Fibroblast of skin of right quadriceps (primary cell): ENCODE measurements around the gene SVEP1.

Experiments used
- DNase-seq: peaks from one replicate; pipeline ENCODE4 v3.0.0-alpha.2; 2013

The SVEP1 gene

GRCh38 chr9:110357505-110357904, 222.0 kb downstream of the SVEP1 start:
- no peak for DNase-seq

GRCh38 chr9:110356639-110357395, 222.7 kb downstream of the SVEP1 start:
- no peak for DNase-seq

- no peak for DNase-seq
These were observed 223.6 kb downstream of the SVEP1 start for GRCh38 chr9:110355911-110356310.

GRCh38 chr9:110351009-110351467, 228.5 kb downstream of the SVEP1 start:
- DNase-seq, result peak; percentile 94

GRCh38 chr9:110346325-110346724, 233.2 kb downstream of the SVEP1 start:
- DNase-seq, result no peak

GRCh38 chr9:110344821-110345220, 234.7 kb downstream of the SVEP1 start:
- peak; percentile 61 for DNase-seq

GRCh38 chr9:110343551-110343950, 236.0 kb downstream of the SVEP1 start:
- no peak for DNase-seq

GRCh38 chr9:110340306-110340705, 239.2 kb downstream of the SVEP1 start:
- peak; percentile 28 for DNase-seq

GRCh38 chr9:110338143-110338542, 241.4 kb downstream of the SVEP1 start:
- peak; percentile 53 for DNase-seq

- DNase-seq, result peak; percentile 79
These were observed 241.8 kb downstream of the SVEP1 start, which contains the start of gene TXNDC8 for GRCh38 chr9:110337727-110338126. TXNDC8 (minus strand) TSS chr9:110337863.

GRCh38 chr9:110336363-110336762, 243.2 kb downstream of the SVEP1 start:
- no peak for DNase-seq

- no peak for DNase-seq
These were observed 244.7 kb downstream of the SVEP1 start for GRCh38 chr9:110334871-110335270.

GRCh38 chr9:110334183-110334582, 245.4 kb downstream of the SVEP1 start:
- no peak for DNase-seq

- no peak for DNase-seq
These were observed 246.8 kb downstream of the SVEP1 start for GRCh38 chr9:110332766-110333165.

GRCh38 chr9:110330484-110331105, 248.9 kb downstream of the SVEP1 start:
- peak; percentile 75 for DNase-seq

- no peak for DNase-seq
These were observed 249.8 kb downstream of the SVEP1 start for GRCh38 chr9:110329639-110330230.

GRCh38 chr9:110328763-110329162, 250.8 kb downstream of the SVEP1 start:
- no peak for DNase-seq

GRCh38 chr9:110327716-110328115, 251.8 kb downstream of the SVEP1 start:
- DNase-seq, result no peak

GRCh38 chr9:110323818-110324217, 255.7 kb downstream of the SVEP1 start:
- no peak for DNase-seq

GRCh38 chr9:110320651-110321445, 258.7 kb downstream of the SVEP1 start:
- DNase-seq, result peak; percentile 72

GRCh38 chr9:110319781-110320492, 259.6 kb downstream of the SVEP1 start:
- no peak for DNase-seq

GRCh38 chr9:110317911-110318310, 261.6 kb downstream of the SVEP1 start:
- DNase-seq, result no peak
